ENCODE results near the gene ZNF483.
"Not testable (repeated sequence)": the region's sequence is repeated elsewhere in the genome, so short reads cannot be mapped to it uniquely, and the experiment has no call there.

ZNF483 gene

GRCh38 chr9:111601237-111602018 lies 76.4 kb downstream of the ZNF483 start:
- DNase-seq: no peak
- in situ Hi-C loops (cut with HindIII; ENCODE audit: low pct_ligation_motif_present, low pct_unique_long_range_greater_than_20kb, low sequenced_read_pairs): no loop called here

GRCh38 chr9:111603041-111603440 lies 78.1 kb downstream of the ZNF483 start:
- no peak for DNase-seq
- in situ Hi-C loops (cut with HindIII; ENCODE audit: low pct_ligation_motif_present, low pct_unique_long_range_greater_than_20kb, low sequenced_read_pairs): no loop called here

GRCh38 chr9:111604054-111604615 lies 79.2 kb downstream of the ZNF483 start:
- in situ Hi-C loops (cut with HindIII; ENCODE audit: low pct_ligation_motif_present, low pct_unique_long_range_greater_than_20kb, low sequenced_read_pairs): no loop called here

GRCh38 chr9:111605041-111605559 lies 80.1 kb downstream of the ZNF483 start:
- in situ Hi-C loops (cut with HindIII; ENCODE audit: low pct_ligation_motif_present, low pct_unique_long_range_greater_than_20kb, low sequenced_read_pairs): no loop called here
- peak; percentile 5 for DNase-seq

More at GRCh38 chr9:111604054-111604615, 79.2 kb downstream of the ZNF483 start:
- no peak for DNase-seq

DNA sequence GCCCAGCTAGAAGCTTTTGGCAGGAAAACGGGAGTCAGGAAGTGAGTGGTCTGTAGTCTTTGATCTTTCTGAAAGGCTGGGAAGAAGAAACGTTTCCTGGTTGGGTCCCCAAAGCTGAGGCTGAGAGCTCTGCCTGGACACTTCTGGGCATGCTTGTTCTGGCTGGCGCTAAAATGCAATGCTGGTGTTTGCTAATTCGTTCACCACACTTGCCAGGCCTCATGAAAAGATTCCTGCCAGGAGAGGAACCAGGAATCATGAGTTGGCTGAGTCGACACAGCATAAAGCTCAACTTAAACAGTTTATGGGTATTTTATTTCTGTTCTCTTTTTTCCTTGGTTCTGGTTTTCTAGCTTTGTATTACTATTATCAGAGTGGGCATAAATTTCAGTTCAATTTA lies 85.2 kb downstream of the ZNF483 start:
- in situ Hi-C loops (cut with HindIII; ENCODE audit: low pct_ligation_motif_present, low pct_unique_long_range_greater_than_20kb, low sequenced_read_pairs): no loop called here
- no peak for DNase-seq

DNA sequence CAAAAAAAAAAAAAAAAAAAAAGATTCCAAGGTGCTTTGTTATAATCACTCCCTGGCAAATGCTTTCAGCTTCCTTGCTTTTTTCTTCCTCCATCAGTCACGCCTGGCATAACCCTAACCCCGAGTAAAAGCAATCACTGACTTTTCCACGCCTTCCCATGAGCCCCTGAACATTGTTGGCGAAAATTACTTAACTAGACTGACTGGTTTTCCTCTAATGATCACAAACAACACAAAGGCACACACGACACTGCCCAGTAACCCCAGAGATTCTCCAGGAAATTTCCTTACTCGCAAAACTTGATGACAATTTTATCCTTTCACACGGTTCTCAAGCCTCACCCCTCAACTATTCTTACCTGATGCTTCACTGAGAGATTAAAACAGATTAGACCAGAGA lies 85.9 kb downstream of the ZNF483 start:
- DNase-seq: no peak
- in situ Hi-C loops (cut with HindIII; ENCODE audit: low pct_ligation_motif_present, low pct_unique_long_range_greater_than_20kb, low sequenced_read_pairs): no loop called here

GRCh38 chr9:111613436-111614040 lies 88.6 kb downstream of the ZNF483 start:
- no peak for DNase-seq
- in situ Hi-C loops (cut with HindIII; ENCODE audit: low pct_ligation_motif_present, low pct_unique_long_range_greater_than_20kb, low sequenced_read_pairs): no loop called here

GRCh38 chr9:111615928-111616327 lies 90.9 kb downstream of the ZNF483 start:
- in situ Hi-C loops (cut with HindIII; ENCODE audit: low pct_ligation_motif_present, low pct_unique_long_range_greater_than_20kb, low sequenced_read_pairs): no loop called here
- no peak for DNase-seq

DNA sequence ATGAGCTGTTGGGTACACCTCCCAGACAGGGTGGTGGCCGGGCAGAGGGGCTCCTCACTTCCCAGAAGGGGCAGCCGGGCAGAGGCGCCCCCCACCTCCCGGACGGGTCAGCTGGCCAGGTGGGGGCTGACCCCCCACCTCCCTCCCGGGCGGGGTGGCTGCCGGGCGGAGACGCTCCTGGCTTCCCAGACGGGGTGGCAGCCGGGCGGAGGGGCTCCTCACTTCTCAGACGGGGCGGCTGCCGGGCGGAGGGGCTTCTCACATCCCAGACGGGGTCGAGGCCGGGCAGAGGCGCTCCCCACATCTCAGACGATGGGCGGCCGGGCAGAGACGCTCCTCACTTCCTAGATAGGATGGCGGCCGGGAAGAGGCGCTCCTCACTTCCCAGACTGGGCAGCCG lies 92.4 kb downstream of the ZNF483 start:
- in situ Hi-C loops (cut with HindIII; ENCODE audit: low pct_ligation_motif_present, low pct_unique_long_range_greater_than_20kb, low sequenced_read_pairs); DNase-seq: not testable (repeated sequence)

GRCh38 chr9:111621895-111622480 lies 97.0 kb downstream of the ZNF483 start:
- in situ Hi-C loops (cut with HindIII; ENCODE audit: low pct_ligation_motif_present, low pct_unique_long_range_greater_than_20kb, low sequenced_read_pairs): no loop called here
- peak; percentile 43 for DNase-seq

DNA sequence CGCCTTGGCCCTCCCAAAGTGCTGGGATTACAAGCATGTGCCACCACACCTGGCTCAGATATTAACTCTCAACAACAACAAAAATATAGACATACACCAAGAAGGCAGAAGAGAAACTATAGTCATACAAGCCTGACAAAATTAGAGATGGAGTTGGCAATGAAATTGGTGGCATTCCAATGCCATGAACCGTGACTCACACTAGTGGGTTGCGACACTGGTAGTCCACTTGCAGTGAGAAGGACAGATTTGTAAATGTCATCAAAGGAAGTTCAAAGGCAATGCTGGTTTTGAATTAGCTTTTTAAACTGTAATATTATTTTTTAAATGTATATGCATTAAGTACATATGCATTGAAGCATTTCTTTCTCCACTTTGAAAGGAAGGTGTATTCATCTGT lies 97.6 kb downstream of the ZNF483 start:
- in situ Hi-C loops (cut with HindIII; ENCODE audit: low pct_ligation_motif_present, low pct_unique_long_range_greater_than_20kb, low sequenced_read_pairs): no loop called here
- peak; percentile 74 for DNase-seq

Data from ACHN (cell line).